Ishikawa (cell line): Measurements from ENCODE around the gene GRIK5.

ENCODE experiments used
- CEBPB ChIP-seq: IDR thresholded peaks from 2 replicates; pipeline ENCODE4 v1.6.1; 2012
- CREB1 ChIP-seq: IDR thresholded peaks from 2 replicates; pipeline ENCODE4 v1.6.1; 2012; ENCODE audit warnings: low read depth
- EGR1 ChIP-seq: IDR thresholded peaks from 2 replicates; pipeline ENCODE4 v1.6.1; 2012
- EP300 ChIP-seq: IDR thresholded peaks from 2 replicates; pipeline ENCODE4 v1.6.1; 2012; ENCODE audit warnings: borderline replicate concordance
- FOXM1 ChIP-seq: IDR thresholded peaks from 2 replicates; pipeline ENCODE4 v1.6.1; 2012; ENCODE audit warnings: low read depth, borderline replicate concordance
- MAX ChIP-seq: IDR thresholded peaks from 2 replicates; pipeline ENCODE4 v1.6.1; 2012
- NFIC ChIP-seq: IDR thresholded peaks from 2 replicates; pipeline ENCODE4 v1.6.1; 2012
- RAD21 ChIP-seq: IDR thresholded peaks from 2 replicates; pipeline ENCODE4 v1.6.1; 2012; ENCODE audit warnings: low read depth
- REST ChIP-seq: IDR thresholded peaks from 2 replicates; pipeline ENCODE4 v1.6.1; 2012; ENCODE audit warnings: low read depth, mild to moderate bottlenecking
- TCF12 ChIP-seq: IDR thresholded peaks from 2 replicates; pipeline ENCODE4 v1.6.1; 2012; ENCODE audit warnings: low read depth
- TEAD4 ChIP-seq: IDR thresholded peaks from 2 replicates; pipeline ENCODE4 v1.6.1; 2012
- USF1 ChIP-seq: IDR thresholded peaks from 2 replicates; pipeline ENCODE4 v1.6.1; 2012
- YY1 ChIP-seq: IDR thresholded peaks from 2 replicates; pipeline ENCODE4 v1.6.1; 2012; ENCODE audit warnings: low read depth
- ZBTB7A ChIP-seq: IDR thresholded peaks from 2 replicates; pipeline ENCODE4 v1.6.1; 2012; ENCODE audit warnings: low read depth

Gene GRIK5

GRCh38 chr19:42054205-42054604 lies 15.8 kb downstream of the GRIK5 start:
- TF ChIP-seq MAX (0 out of 2 replicates have a peak, but pooled peaks have one; percentile 23), USF1 (no peak), REST (peak; percentile 51)

- TF ChIP-seq EGR1: no peak
- no peak for TF ChIP-seq TCF12
These were observed 16.7 kb downstream of the GRIK5 start for GRCh38 chr19:42053037-42053935.

GRCh38 chr19:42052241-42052863 lies 17.7 kb downstream of the GRIK5 start:
- TF ChIP-seq EGR1: no peak
- no peak for TF ChIP-seq RAD21
- no peak for TF ChIP-seq FOXM1
- TF ChIP-seq TEAD4: no peak
- TF ChIP-seq NFIC: no peak
- TF ChIP-seq CREB1: no peak
- no peak for TF ChIP-seq EP300
- no peak for TF ChIP-seq MAX
- TF ChIP-seq CEBPB: no peak
- no peak for TF ChIP-seq YY1
- TF ChIP-seq USF1: no peak
- TF ChIP-seq REST: no peak
- no peak for TF ChIP-seq TCF12

- TF ChIP-seq TEAD4 (no peak), CREB1 (no peak), CEBPB (no peak), ZBTB7A (no peak), RAD21 (no peak), FOXM1 (no peak), USF1 (no peak), NFIC (no peak), YY1 (no peak)
These were observed 18.6 kb downstream of the GRIK5 start for GRCh38 chr19:42051166-42052115.

- no peak for TF ChIP-seq USF1
- no peak for TF ChIP-seq YY1
- TF ChIP-seq CREB1: no peak
- TF ChIP-seq MAX: no peak
- TF ChIP-seq ZBTB7A: no peak
- no peak for TF ChIP-seq NFIC
- no peak for TF ChIP-seq TCF12
- no peak for TF ChIP-seq TEAD4
- TF ChIP-seq FOXM1: no peak
These were observed 21.0 kb downstream of the GRIK5 start for GRCh38 chr19:42048992-42049391.
